PC-9 (cell line): Measurements from ENCODE around the gene PITPNB. TPM values are rescaled to one million over a fixed set of nuclear protein-coding genes. Genes with fewer than 3 reads are reported as not detected.

ENCODE experiments used
- BruUV-seq: library from RNA; stranded (reverse); fragments of 400-500 nt; replicated peaks from 2 replicates; lab custom pipeline; 2021; lab: Mats Ljungman, UMichigan
- CTCF ChIA-PET: fragments of 300-600 bp; sonication (Branson Sonifier 250); formaldehyde crosslinking; loops from one replicate; lab custom pipeline; 2022; ENCODE audit warnings: antibody characterized with exemption; lab: Charles Lee
- POLR2A ChIA-PET: fragments of 300-600 bp; sonication (Branson Sonifier 250); formaldehyde crosslinking; loops from one replicate; lab custom pipeline; 2022; ENCODE audit warnings: antibody characterized with exemption; ENCODE audit not compliant: unreplicated experiment; lab: Charles Lee
- DNase-seq, 2 experiments: peaks; one replicate each; pipeline versions ENCODE4 v3.0.0 to v3.0.0-alpha.2; 2015 to 2022; ENCODE audit warnings: mixed read lengths in 1 of 2
- H2AFZ ChIP-seq: fragments of 200-600 bp; sonication (generic); 2 replicates; pipeline ENCODE4 v1.8.1; 2017; ENCODE audit warnings: antibody characterized with exemption
- H3F3A ChIP-seq: fragments of 200-600 bp; sonication (generic); 2 replicates; pipeline ENCODE4 v1.8.1; 2017; ENCODE audit warnings: antibody characterized with exemption, mild to moderate bottlenecking, low read depth; ENCODE audit not compliant: insufficient read depth
- H3K27ac ChIP-seq: fragments of 200-600 bp; sonication (generic); 2 replicates; pipeline ENCODE4 v1.6.1; 2016; ENCODE audit warnings: mixed run types
- H3K27me3 ChIP-seq: fragments of 200-600 bp; sonication (generic); 2 replicates; pipeline ENCODE4 v1.6.1; 2016; ENCODE audit warnings: low read depth, mixed run types; ENCODE audit not compliant: insufficient read depth
- H3K36me3 ChIP-seq: fragments of 200-600 bp; sonication (generic); 2 replicates; pipeline ENCODE4 v1.6.1; 2016; ENCODE audit warnings: low read depth, mixed run types
- H3K4me1 ChIP-seq: fragments of 200-600 bp; sonication (generic); replicated peaks from 2 replicates; pipeline ENCODE4 v1.6.1; 2016; ENCODE audit warnings: mixed run types; ENCODE audit not compliant: insufficient read depth
- H3K4me2 ChIP-seq: fragments of 200-600 bp; sonication (generic); 2 replicates; pipeline ENCODE4 v1.6.1; 2017; ENCODE audit warnings: mixed run types
- H3K4me3 ChIP-seq: fragments of 200-600 bp; sonication (generic); 2 replicates; pipeline ENCODE4 v1.6.1; 2016; ENCODE audit warnings: mixed run types
- H3K79me2 ChIP-seq: fragments of 200-600 bp; sonication (generic); 2 replicates; pipeline ENCODE4 v1.6.1; 2017; ENCODE audit warnings: low read depth, mixed run types
- H3K9me2 ChIP-seq: fragments of 200-600 bp; sonication (generic); 2 replicates; pipeline ENCODE4 v1.8.1; 2017; ENCODE audit warnings: mild to moderate bottlenecking; ENCODE audit not compliant: insufficient read depth
- H3K9me3 ChIP-seq: fragments of 200-600 bp; sonication (generic); 2 replicates; pipeline ENCODE4 v1.8.1; 2016; ENCODE audit warnings: low read depth; ENCODE audit not compliant: insufficient read depth
- H4K20me1 ChIP-seq: fragments of 200-600 bp; sonication (generic); 2 replicates; pipeline ENCODE4 v1.8.1; 2017; ENCODE audit not compliant: insufficient read depth
- EZH2 ChIP-seq: fragments of 200-600 bp; sonication (generic); IDR thresholded peaks from 2 replicates; pipeline ENCODE4 v1.8.0; 2017; ENCODE audit warnings: antibody characterized with exemption, low read depth
- intact Hi-C: fragments of 100-400 bp; cut with micrococcal nuclease; formaldehyde crosslinking; loops from one replicate; pipeline ENCODE4 v1.10.0; 2022; ENCODE audit not compliant: unreplicated experiment
- total RNA-seq: library from RNA; stranded (reverse); gene quantifications from 2 replicates; pipeline ENCODE4 v1.2.3, GENCODE V29; 2021
- TF ChIP-seq, protein P1 (sequence below): fragments of 200-600 bp; sonication (generic); conservative IDR thresholded peaks from 2 replicates; pipeline ENCODE4 v1.6.1; 2017; ENCODE audit warnings: mixed run types, antibody characterized with exemption, mild to moderate bottlenecking, moderate library complexity

The PITPNB gene
- total RNA-seq, 1 experiment from 2014 or later: 49.6 TPM

DNA sequence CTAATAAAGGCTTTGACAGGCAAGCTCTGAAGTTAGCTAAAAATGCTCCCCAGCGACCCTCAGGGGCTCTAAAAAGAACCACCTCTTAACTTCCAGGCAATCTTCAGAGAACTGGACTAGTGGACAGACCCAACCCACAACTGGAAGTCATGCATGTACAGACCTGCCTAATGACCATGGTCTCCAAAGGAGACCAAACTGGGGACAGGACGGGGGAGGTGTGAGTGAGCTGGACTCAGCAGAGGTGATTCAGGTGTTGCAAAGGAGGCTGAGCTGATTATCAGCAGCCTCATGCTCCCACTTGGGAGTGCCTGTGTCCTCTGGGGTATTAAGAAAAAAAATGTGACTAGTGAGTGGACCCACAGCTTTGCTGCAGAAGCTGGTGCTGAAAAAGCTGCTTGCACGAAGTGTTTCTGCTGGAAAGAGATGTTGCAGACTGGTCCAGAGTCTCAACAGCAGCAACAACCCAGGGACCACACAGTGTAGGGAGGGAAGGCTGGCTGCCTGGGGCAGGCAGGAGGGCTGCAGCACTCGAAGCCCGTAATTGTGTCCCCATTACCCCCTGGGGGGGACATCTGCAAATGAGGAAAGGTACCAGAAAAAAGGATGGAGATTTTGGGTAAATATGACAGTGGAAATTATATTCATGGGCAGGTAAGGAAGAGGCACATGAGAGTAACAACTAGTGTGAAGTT is 35.3 kb downstream of the PITPNB start:
- Histone ChIP-seq H2AFZ (no peak overlapping the region), H3K4me3 (no peak overlapping the region), H4K20me1 (peaks cover 69% of the 10 kb centered on the region), H3K9me3 (no peaks in the 10 kb centered on the region), H3K4me2 (no peak overlapping the region), H3K27me3 (no peaks in the 10 kb centered on the region), H3K79me2 (peaks cover 28% of the 10 kb centered on the region), H3K27ac (no peak overlapping the region), H3K36me3 (peaks cover 23% of the 10 kb centered on the region), H3K4me1 (peaks cover 7% of the 10 kb centered on the region), H3K9me2 (no peaks in the 10 kb centered on the region), H3F3A (peaks cover 46% of the 10 kb centered on the region; the same call in 1 of the 2 replicates)
- no TSS peak for BruUV-seq
- ChIA-PET POLR2A (no interaction called here), CTCF (interaction anchor here (0.6 kb wide), 2 partner anchors 63 to 775 kb away, joined by 4 read pairs; no protein-coding TSS in a partner anchor)
- DNase-seq: no peak
- TF ChIP-seq, protein P1, sequence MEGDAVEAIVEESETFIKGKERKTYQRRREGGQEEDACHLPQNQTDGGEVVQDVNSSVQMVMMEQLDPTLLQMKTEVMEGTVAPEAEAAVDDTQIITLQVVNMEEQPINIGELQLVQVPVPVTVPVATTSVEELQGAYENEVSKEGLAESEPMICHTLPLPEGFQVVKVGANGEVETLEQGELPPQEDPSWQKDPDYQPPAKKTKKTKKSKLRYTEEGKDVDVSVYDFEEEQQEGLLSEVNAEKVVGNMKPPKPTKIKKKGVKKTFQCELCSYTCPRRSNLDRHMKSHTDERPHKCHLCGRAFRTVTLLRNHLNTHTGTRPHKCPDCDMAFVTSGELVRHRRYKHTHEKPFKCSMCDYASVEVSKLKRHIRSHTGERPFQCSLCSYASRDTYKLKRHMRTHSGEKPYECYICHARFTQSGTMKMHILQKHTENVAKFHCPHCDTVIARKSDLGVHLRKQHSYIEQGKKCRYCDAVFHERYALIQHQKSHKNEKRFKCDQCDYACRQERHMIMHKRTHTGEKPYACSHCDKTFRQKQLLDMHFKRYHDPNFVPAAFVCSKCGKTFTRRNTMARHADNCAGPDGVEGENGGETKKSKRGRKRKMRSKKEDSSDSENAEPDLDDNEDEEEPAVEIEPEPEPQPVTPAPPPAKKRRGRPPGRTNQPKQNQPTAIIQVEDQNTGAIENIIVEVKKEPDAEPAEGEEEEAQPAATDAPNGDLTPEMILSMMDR: no peak
- TF ChIP-seq EZH2: no peak
- intact Hi-C loops: no loop called here

DNA sequence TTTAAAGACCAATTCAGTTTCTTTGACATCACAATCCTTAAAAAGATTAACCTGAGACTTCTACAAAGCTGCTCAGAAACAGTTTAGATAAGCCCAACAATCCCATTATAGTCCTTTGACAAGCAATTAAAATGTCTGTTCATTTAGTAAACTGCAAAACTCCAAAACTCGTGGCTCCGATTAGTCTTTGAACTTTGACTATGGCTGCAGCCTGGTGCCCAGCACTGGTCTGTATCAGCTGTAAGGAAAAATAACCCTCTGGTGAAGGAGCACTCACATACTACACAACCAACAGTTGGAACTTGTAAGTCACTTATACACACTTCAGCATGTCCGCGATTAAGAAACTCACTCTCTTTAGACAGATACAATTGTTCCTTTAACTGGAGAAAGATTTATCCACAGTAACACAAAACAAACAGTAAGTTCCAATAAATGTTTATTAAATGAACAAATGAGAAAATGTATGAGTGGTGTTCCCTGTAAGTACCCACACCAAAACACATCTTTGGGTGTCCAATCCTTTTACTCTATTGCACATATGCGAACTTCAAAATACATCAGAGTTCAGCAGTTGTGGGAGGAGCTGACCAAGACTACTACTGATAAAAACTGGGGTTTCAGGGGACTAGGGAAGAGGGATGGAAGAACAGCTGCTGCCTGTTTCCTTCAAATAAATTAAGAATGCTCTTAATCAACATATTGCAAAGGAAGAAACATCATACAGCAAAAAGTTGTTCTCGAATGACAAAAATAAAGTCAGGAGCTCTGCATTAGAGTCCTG is 36.4 kb downstream of the PITPNB start:
- Histone ChIP-seq H2AFZ (no peak overlapping the region), H3K36me3 (peaks cover 14% of the 10 kb centered on the region), H4K20me1 (peaks cover 70% of the 10 kb centered on the region), H3K4me2 (no peak overlapping the region), H3K79me2 (peaks cover 39% of the 10 kb centered on the region), H3K9me3 (no peaks in the 10 kb centered on the region), H3K4me1 (peaks cover 7% of the 10 kb centered on the region), H3K27me3 (no peaks in the 10 kb centered on the region), H3K9me2 (no peaks in the 10 kb centered on the region), H3K4me3 (no peak overlapping the region), H3K27ac (no peak overlapping the region), H3F3A (peaks cover 35% of the 10 kb centered on the region; the same call in 1 of the 2 replicates)
- no peak for TF ChIP-seq EZH2
- TF ChIP-seq, protein P1: no peak
- no peak for DNase-seq
- POLR2A ChIA-PET: no interaction called here
- intact Hi-C loops: no loop called here
- BruUV-seq: no TSS peak
- CTCF ChIA-PET: no interaction called here

DNA sequence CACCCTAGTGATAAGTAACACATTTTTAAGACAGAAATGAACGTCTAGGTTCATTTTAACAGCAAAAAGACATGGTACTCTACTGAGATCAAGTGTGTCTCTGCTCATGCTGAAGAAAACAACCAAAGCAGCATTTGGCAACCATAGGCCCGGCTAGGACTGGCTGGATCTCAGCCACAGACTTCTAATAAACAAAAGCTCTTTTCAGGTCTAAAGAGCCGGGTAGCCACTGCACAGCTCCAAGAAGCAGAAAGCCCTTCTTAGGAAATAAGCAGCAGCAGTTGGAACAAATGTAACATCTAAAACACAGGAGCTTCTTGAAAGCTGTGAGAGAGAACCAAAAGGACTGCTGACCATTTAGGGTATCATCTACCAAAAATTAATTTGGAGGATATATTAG is 37.6 kb downstream of the PITPNB start:
- Histone ChIP-seq H3K4me3 (no peak overlapping the region), H3K9me3 (no peaks in the 10 kb centered on the region), H3K79me2 (peaks cover 49% of the 10 kb centered on the region), H3K4me2 (no peak overlapping the region), H3K27me3 (no peaks in the 10 kb centered on the region), H4K20me1 (peaks cover 72% of the 10 kb centered on the region), H3K36me3 (peaks cover 19% of the 10 kb centered on the region; the same call in 1 of the 2 replicates), H3K27ac (no peak overlapping the region), H3F3A (peaks cover 24% of the 10 kb centered on the region; the same call in 1 of the 2 replicates), H2AFZ (no peak overlapping the region), H3K4me1 (peaks cover 5% of the 10 kb centered on the region; the same call in 1 of the 2 replicates), H3K9me2 (no peaks in the 10 kb centered on the region)
- ChIA-PET POLR2A (no interaction called here), CTCF (interaction anchor here (0.5 kb wide), 1 partner anchor 106 kb away, joined by 17 read pairs; no protein-coding TSS in a partner anchor)
- DNase-seq: no peak
- intact Hi-C loops: no loop called here
- no TSS peak for BruUV-seq
- TF ChIP-seq, protein P1: no peak
- no peak for TF ChIP-seq EZH2
